Measurements from ENCODE around the gene NFE2.

The NFE2 gene

GRCh38 chr12:54338698-54339296 is 38.0 kb upstream of the NFE2 start:
- TF ChIP-seq CTCF (IDR thresholded peaks at IDR 0.05; ENCODE audit: insufficient read depth, low read length, poor library complexity, severe bottlenecking) = no peak
- H3K27me3 ChIP-seq (replicated peaks; ENCODE audit: control insufficient read depth, insufficient read depth, low read length) = no peaks in the 10 kb centered on the region
- peaks cover 9% of the 10 kb centered on the region for H3K36me3 ChIP-seq (ENCODE audit: control insufficient read depth, insufficient read depth, low read length)
- no peak for DNase-seq (ENCODE audit: extremely low read depth, insufficient read length)
- H3K4me3 ChIP-seq (replicated peaks; ENCODE audit: low read depth, low read length) = no peak overlapping the region

GRCh38 chr12:54337854-54338650 is 37.2 kb upstream of the NFE2 start:
- H3K36me3 ChIP-seq (ENCODE audit: control insufficient read depth, insufficient read depth, low read length) = peaks cover 9% of the 10 kb centered on the region
- TF ChIP-seq CTCF (IDR thresholded peaks at IDR 0.05; ENCODE audit: insufficient read depth, low read length, poor library complexity, severe bottlenecking) = no peak
- no peak overlapping the region for H3K4me3 ChIP-seq (replicated peaks; ENCODE audit: low read depth, low read length)
- H3K27me3 ChIP-seq (replicated peaks; ENCODE audit: control insufficient read depth, insufficient read depth, low read length) = no peaks in the 10 kb centered on the region
- no peak for DNase-seq (ENCODE audit: extremely low read depth, insufficient read length)

- H3K27me3 ChIP-seq (replicated peaks; ENCODE audit: control insufficient read depth, insufficient read depth, low read length) = no peaks in the 10 kb centered on the region
- TF ChIP-seq CTCF (IDR thresholded peaks at IDR 0.05; ENCODE audit: insufficient read depth, low read length, poor library complexity, severe bottlenecking) = no peak
- H3K4me3 ChIP-seq (replicated peaks; ENCODE audit: low read depth, low read length) = no peak overlapping the region
- DNase-seq (ENCODE audit: extremely low read depth, insufficient read length) = no peak
- H3K36me3 ChIP-seq (ENCODE audit: control insufficient read depth, insufficient read depth, low read length) = peaks cover 7% of the 10 kb centered on the region
Observed at GRCh38 chr12:54337280-54337842, 36.5 kb upstream of the NFE2 start.

GRCh38 chr12:54333420-54334034 is 32.7 kb upstream of the NFE2 start:
- no peak for TF ChIP-seq CTCF (IDR thresholded peaks at IDR 0.05; ENCODE audit: insufficient read depth, low read length, poor library complexity, severe bottlenecking)

GRCh38 chr12:54331461-54331860 is 30.6 kb upstream of the NFE2 start:
- DNase-seq (ENCODE audit: extremely low read depth, insufficient read length) = no peak
- peaks cover 3% of the 10 kb centered on the region for H3K36me3 ChIP-seq (ENCODE audit: control insufficient read depth, insufficient read depth, low read length)
- no peak overlapping the region for H3K4me3 ChIP-seq (replicated peaks; ENCODE audit: low read depth, low read length)
- TF ChIP-seq CTCF (IDR thresholded peaks at IDR 0.05; ENCODE audit: insufficient read depth, low read length, poor library complexity, severe bottlenecking) = no peak
- H3K27me3 ChIP-seq (replicated peaks; ENCODE audit: control insufficient read depth, insufficient read depth, low read length) = no peaks in the 10 kb centered on the region

More at GRCh38 chr12:54333420-54334034, 32.7 kb upstream of the NFE2 start:
- Histone ChIP-seq H3K36me3 (ENCODE audit: control insufficient read depth, insufficient read depth, low read length) (peaks cover 3% of the 10 kb centered on the region), H3K27me3 (replicated peaks; ENCODE audit: control insufficient read depth, insufficient read depth, low read length) (no peaks in the 10 kb centered on the region), H3K4me3 (replicated peaks; ENCODE audit: low read depth, low read length) (no peak overlapping the region)
- no peak for DNase-seq (ENCODE audit: extremely low read depth, insufficient read length)

All from GM06990 (cell line).